ENCODE measurements around the gene C17orf75.

C17orf75 gene

DNA sequence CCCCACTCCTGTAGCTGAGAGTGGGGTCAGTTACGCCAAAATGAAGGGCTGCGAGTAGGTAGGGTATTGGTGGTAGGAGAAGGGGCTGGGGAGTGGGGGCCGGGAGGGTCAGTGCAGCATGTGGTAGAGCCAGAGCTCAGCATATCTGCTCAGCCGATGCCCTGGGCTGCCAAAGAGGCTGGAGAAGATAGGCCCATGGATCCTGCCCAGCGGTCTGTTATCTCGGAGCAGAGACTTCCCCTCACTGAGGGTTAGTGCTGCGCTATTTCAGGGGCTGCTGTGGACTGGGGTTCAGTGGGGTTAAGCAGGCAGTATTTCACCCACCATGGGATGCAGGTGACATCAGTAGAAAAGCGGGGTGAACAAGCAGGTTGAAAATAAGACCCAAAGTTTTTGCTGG, 56.7 kb downstream of the C17orf75 start:
- Histone ChIP-seq H3F3A (ENCODE audit: low read depth) (no peaks in the 10 kb centered on the region), H3K4me1 (ENCODE audit: insufficient read depth, low read length, poor library complexity, severe bottlenecking) (no peaks in the 10 kb centered on the region), H3K9me2 (replicated peaks; ENCODE audit: low read depth, low read length) (no peaks in the 10 kb centered on the region), H3K4me2 (ENCODE audit: low read depth, low read length, poor library complexity, severe bottlenecking) (no peak overlapping the region), H4K20me1 (ENCODE audit: insufficient read depth, low read length, poor library complexity, severe bottlenecking) (no peaks in the 10 kb centered on the region), H3K79me2 (ENCODE audit: insufficient read depth, low read length) (no peaks in the 10 kb centered on the region), H3K4me3 (ENCODE audit: low read length, poor library complexity, severe bottlenecking) (no peak overlapping the region), H3K36me3 (ENCODE audit: insufficient read depth, low read length) (no peaks in the 10 kb centered on the region), H3K27me3 (ENCODE audit: insufficient read depth, low read length, poor library complexity, severe bottlenecking) (no peaks in the 10 kb centered on the region), H2AFZ (ENCODE audit: low read length) (no peak overlapping the region), H3K9ac (ENCODE audit: low read depth, low read length, poor library complexity, severe bottlenecking) (no peak overlapping the region), H3K9me3 (ENCODE audit: insufficient read depth, low read depth, low read length) (no peaks in the 10 kb centered on the region)
- TF ChIP-seq EZH2phosphoT487 (IDR thresholded peaks at IDR 0.05; ENCODE audit: borderline replicate concordance) (no peak), CTCF (conservative IDR thresholded peaks at IDR 0.05; ENCODE audit: low read length) (no peak)

GRCh38 chr17:32283745-32284201, 58.2 kb downstream of the C17orf75 start:
- no peak overlapping the region for H3K4me3 ChIP-seq (ENCODE audit: low read length, poor library complexity, severe bottlenecking)
- H3K9me3 ChIP-seq (ENCODE audit: insufficient read depth, low read depth, low read length) = no peaks in the 10 kb centered on the region
- H3K4me1 ChIP-seq (ENCODE audit: insufficient read depth, low read length, poor library complexity, severe bottlenecking) = no peaks in the 10 kb centered on the region
- no peaks in the 10 kb centered on the region for H3F3A ChIP-seq (ENCODE audit: low read depth)
- no peak overlapping the region for H2AFZ ChIP-seq (ENCODE audit: low read length)
- no peak overlapping the region for H3K9ac ChIP-seq (ENCODE audit: low read depth, low read length, poor library complexity, severe bottlenecking)
- TF ChIP-seq EZH2phosphoT487 (IDR thresholded peaks at IDR 0.05; ENCODE audit: borderline replicate concordance) (no peak), CTCF (conservative IDR thresholded peaks at IDR 0.05; ENCODE audit: low read length) (no peak)
- H3K27me3 ChIP-seq (ENCODE audit: insufficient read depth, low read length, poor library complexity, severe bottlenecking) = no peaks in the 10 kb centered on the region
- H3K79me2 ChIP-seq (ENCODE audit: insufficient read depth, low read length) = no peaks in the 10 kb centered on the region
- no peaks in the 10 kb centered on the region for H3K9me2 ChIP-seq (replicated peaks; ENCODE audit: low read depth, low read length)
- no peaks in the 10 kb centered on the region for H3K36me3 ChIP-seq (ENCODE audit: insufficient read depth, low read length)
- H3K4me2 ChIP-seq (ENCODE audit: low read depth, low read length, poor library complexity, severe bottlenecking) = no peak overlapping the region
- H4K20me1 ChIP-seq (ENCODE audit: insufficient read depth, low read length, poor library complexity, severe bottlenecking) = no peaks in the 10 kb centered on the region

GRCh38 chr17:32281011-32281451, 60.9 kb downstream of the C17orf75 start:
- Histone ChIP-seq H3K9me2 (replicated peaks; ENCODE audit: low read depth, low read length) (no peaks in the 10 kb centered on the region), H3K9me3 (ENCODE audit: insufficient read depth, low read depth, low read length) (no peaks in the 10 kb centered on the region), H3K4me2 (ENCODE audit: low read depth, low read length, poor library complexity, severe bottlenecking) (no peak overlapping the region), H2AFZ (ENCODE audit: low read length) (no peak overlapping the region), H3K9ac (ENCODE audit: low read depth, low read length, poor library complexity, severe bottlenecking) (no peak overlapping the region), H3K4me3 (ENCODE audit: low read length, poor library complexity, severe bottlenecking) (no peak overlapping the region), H3F3A (ENCODE audit: low read depth) (no peaks in the 10 kb centered on the region), H3K36me3 (ENCODE audit: insufficient read depth, low read length) (no peaks in the 10 kb centered on the region), H3K79me2 (ENCODE audit: insufficient read depth, low read length) (no peaks in the 10 kb centered on the region), H4K20me1 (ENCODE audit: insufficient read depth, low read length, poor library complexity, severe bottlenecking) (no peaks in the 10 kb centered on the region), H3K4me1 (ENCODE audit: insufficient read depth, low read length, poor library complexity, severe bottlenecking) (no peaks in the 10 kb centered on the region), H3K27me3 (ENCODE audit: insufficient read depth, low read length, poor library complexity, severe bottlenecking) (no peaks in the 10 kb centered on the region)
- TF ChIP-seq EZH2phosphoT487 (IDR thresholded peaks at IDR 0.05; ENCODE audit: borderline replicate concordance) (no peak), CTCF (conservative IDR thresholded peaks at IDR 0.05; ENCODE audit: low read length) (no peak)

Measured in Loucy (cell line).